Right atrium auricular region (tissue), 2 donors: Measurements from ENCODE around the gene MGAT4C. TPM values are rescaled to one million over a fixed set of nuclear protein-coding genes. Genes with fewer than 3 reads are reported as not detected.

Source experiments
- DNase-seq: peaks from one replicate; pipeline ENCODE4 v3.0.0-alpha.2; 2019; ENCODE audit warnings: low spot score
- H3K27ac ChIP-seq, 2 donors: fragments of 200-600 bp; sonication (generic); 1 replicate in 1 of 2; 2 replicates in 1 of 2; pipeline ENCODE4 v1.5.1; 2016 to 2019
- H3K27me3 ChIP-seq, 2 donors: fragments of 200-600 bp; sonication (generic); one replicate each; pipeline versions ENCODE4 v1.5.1 to v1.6.0; 2017 to 2019
- H3K36me3 ChIP-seq: fragments of 200-600 bp; sonication (generic); one replicate; pipeline ENCODE4 v1.5.1; 2016
- H3K4me1 ChIP-seq, 2 donors: fragments of 200-600 bp; sonication (generic); one replicate each; pipeline versions ENCODE4 v1.5.1 to v1.6.0; 2017 to 2019
- H3K4me3 ChIP-seq, 2 donors: fragments of 200-600 bp; sonication (generic); 1 replicate in 1 of 2; 2 replicates in 1 of 2; pipeline ENCODE4 v1.5.1; 2017 to 2019; ENCODE audit warnings: mild to moderate bottlenecking in 1 of 2, moderate library complexity in 1 of 2
- H3K9me3 ChIP-seq, 2 donors: fragments of 200-600 bp; sonication (generic); one replicate each; pipeline ENCODE4 v1.5.1; 2019
- total RNA-seq, 2 donors: library from RNA; depleted of rRNA; stranded (reverse); fragments of >200 nt; gene quantifications; one replicate each; pipeline ENCODE4 v1.1.0, GENCODE V29; 2016
- TF ChIP-seq, protein P1 (sequence below), 2 donors: fragments of 200-600 bp; sonication (generic); IDR thresholded peaks; one replicate each; pipeline ENCODE4 v1.5.1; 2019; ENCODE audit warnings: antibody characterized with exemption in 2 of 2

MGAT4C gene
- total RNA-seq, 2 donors from 2014 or later, result 2.1 to 3.2 TPM

DNA sequence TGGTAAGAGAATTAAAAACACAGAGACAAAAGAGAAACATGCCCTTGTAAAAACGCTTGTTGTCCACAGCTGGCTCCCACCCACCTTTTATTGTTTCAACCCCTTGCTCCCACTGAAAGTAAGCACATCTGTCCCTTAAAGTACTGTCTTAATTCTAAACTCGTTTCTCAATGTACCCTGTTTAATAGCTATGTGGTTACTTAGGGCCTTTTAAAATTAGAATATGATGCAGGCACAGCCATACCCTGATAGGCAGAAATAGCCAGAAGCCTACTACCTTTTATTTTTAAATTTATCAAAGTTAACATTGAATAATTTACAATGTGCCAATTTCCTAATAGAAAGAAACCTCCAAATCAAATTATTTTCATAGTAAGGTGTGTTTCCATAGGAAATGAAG lies 4.0 kb upstream of the MGAT4C start:
- Histone ChIP-seq H3K9me3 (no peaks in the 10 kb centered on the region), H3K4me3 (no peak overlapping the region), H3K4me1 (no peaks in the 10 kb centered on the region), H3K27me3 (no peaks in the 10 kb centered on the region), H3K27ac (no peak overlapping the region), H3K36me3 (no peaks in the 10 kb centered on the region)
- no peak for DNase-seq
- TF ChIP-seq, protein P1, sequence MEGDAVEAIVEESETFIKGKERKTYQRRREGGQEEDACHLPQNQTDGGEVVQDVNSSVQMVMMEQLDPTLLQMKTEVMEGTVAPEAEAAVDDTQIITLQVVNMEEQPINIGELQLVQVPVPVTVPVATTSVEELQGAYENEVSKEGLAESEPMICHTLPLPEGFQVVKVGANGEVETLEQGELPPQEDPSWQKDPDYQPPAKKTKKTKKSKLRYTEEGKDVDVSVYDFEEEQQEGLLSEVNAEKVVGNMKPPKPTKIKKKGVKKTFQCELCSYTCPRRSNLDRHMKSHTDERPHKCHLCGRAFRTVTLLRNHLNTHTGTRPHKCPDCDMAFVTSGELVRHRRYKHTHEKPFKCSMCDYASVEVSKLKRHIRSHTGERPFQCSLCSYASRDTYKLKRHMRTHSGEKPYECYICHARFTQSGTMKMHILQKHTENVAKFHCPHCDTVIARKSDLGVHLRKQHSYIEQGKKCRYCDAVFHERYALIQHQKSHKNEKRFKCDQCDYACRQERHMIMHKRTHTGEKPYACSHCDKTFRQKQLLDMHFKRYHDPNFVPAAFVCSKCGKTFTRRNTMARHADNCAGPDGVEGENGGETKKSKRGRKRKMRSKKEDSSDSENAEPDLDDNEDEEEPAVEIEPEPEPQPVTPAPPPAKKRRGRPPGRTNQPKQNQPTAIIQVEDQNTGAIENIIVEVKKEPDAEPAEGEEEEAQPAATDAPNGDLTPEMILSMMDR (IDR thresholded peaks at IDR 0.05), result no peak

DNA sequence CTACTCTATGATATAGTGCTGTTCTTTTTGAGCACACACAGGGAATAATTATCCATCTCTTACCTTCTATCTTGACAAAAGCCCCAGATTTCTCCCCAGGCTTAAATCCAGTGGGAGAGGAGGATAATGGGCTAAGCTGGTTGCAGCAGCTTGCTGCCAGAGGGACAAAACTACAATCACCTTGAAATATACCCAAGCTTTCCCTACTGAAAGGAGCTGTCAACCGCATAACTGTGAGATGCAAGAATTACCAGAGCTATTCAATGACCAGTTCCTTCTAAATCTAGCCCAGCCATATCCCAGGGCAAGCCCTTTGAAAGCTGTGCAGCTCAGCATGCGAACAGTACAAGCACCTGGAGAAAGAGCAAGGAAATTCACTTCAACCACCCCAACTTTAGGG lies 943 bp upstream of the MGAT4C start:
- H3K27ac ChIP-seq, result no peak overlapping the region
- no peaks in the 10 kb centered on the region for H3K4me1 ChIP-seq
- no peak overlapping the region for H3K4me3 ChIP-seq
- TF ChIP-seq, protein P1 (IDR thresholded peaks at IDR 0.05), result no peak
- no peaks in the 10 kb centered on the region for H3K27me3 ChIP-seq
- no peaks in the 10 kb centered on the region for H3K9me3 ChIP-seq
- DNase-seq, result no peak
- no peaks in the 10 kb centered on the region for H3K36me3 ChIP-seq

DNA sequence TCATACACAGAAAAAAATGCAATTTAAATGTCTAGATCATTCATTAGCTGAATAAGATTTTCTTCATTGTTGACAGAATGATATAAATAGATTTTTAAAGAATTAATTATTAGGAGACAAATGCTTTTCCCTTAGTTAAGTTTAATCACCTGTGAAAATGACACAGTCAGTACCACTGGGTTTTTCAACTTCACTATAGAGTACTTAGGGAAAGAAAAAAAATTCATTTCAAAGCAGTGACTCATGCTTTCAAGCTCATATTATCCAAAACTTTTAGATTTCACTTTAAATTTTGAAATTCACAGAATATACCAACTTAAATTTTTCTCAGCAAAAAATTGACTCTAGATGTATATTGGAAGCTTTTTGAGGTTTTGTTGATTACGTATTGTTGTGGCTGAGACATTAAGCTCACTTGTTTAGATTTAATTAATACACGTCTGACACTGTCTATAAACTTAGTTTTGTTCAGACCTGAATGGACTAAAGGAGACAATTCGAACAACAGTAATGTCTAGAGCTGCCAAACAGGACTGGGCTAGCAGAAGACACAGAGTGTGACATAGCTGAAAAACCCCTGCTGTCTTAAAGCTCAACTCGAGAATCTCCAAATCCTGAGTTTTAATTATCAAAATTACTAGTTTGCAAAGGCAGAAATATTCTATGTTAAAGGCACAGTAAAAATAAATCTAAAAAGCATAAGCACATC lies 1.6 kb downstream of the MGAT4C start:
- no peak for DNase-seq

DNA sequence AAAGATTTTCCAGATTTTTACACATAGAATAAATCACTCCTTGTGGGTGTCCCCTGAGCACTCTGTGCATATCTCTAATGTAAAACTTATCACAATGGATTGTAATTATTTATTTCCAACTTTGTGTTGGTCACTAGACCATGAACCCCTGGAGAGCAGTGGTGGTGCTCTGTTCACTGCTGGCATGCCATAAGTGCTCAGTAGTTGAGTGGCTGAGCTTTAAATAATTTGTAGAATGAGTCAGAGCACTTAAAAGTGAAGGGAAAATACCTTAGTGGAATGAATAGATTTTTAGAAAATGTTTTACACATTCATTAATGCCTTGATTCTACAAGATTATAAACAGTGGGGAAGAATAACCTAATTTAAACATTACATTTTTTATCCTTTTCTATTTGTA lies 6.3 kb downstream of the MGAT4C start:
- Histone ChIP-seq H3K4me3 (no peak overlapping the region), H3K27me3 (no peaks in the 10 kb centered on the region), H3K4me1 (no peaks in the 10 kb centered on the region), H3K9me3 (no peaks in the 10 kb centered on the region), H3K36me3 (no peaks in the 10 kb centered on the region), H3K27ac (no peak overlapping the region)
- DNase-seq, result no peak
- TF ChIP-seq, protein P1 (IDR thresholded peaks at IDR 0.05), result no peak

More for the DNA sequence above, 1.6 kb downstream of the MGAT4C start:
- no peaks in the 10 kb centered on the region for H3K9me3 ChIP-seq
- TF ChIP-seq, protein P1 (IDR thresholded peaks at IDR 0.05), result no peak
- H3K36me3 ChIP-seq, result no peaks in the 10 kb centered on the region
- H3K27me3 ChIP-seq, result no peaks in the 10 kb centered on the region
- no peak overlapping the region for H3K27ac ChIP-seq
- H3K4me3 ChIP-seq, result no peak overlapping the region
- H3K4me1 ChIP-seq, result no peaks in the 10 kb centered on the region

DNA sequence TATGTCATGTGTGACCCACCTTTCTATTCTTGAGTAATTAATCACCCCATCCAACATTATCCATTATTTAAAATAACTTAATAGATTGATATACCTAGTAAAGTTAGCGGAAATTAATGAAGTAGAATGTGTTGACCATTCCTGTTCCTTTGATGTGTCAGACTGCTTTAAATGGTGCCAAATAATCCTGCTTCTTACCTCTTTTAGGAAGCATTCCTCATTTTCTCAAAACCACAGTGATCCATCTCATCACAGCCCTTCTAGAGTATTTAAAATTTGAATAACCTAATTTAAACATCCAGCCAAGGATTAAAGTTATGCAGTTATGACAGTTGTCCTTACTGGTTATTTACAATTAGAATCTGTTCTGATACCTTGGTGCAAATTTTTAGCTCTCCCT lies 6.9 kb downstream of the MGAT4C start:
- TF ChIP-seq, protein P1 (IDR thresholded peaks at IDR 0.05), result no peak
- no peaks in the 10 kb centered on the region for H3K4me1 ChIP-seq
- no peak overlapping the region for H3K27ac ChIP-seq
- H3K9me3 ChIP-seq, result no peaks in the 10 kb centered on the region
- no peak for DNase-seq
- H3K36me3 ChIP-seq, result no peaks in the 10 kb centered on the region
- no peak overlapping the region for H3K4me3 ChIP-seq
- H3K27me3 ChIP-seq, result no peaks in the 10 kb centered on the region

DNA sequence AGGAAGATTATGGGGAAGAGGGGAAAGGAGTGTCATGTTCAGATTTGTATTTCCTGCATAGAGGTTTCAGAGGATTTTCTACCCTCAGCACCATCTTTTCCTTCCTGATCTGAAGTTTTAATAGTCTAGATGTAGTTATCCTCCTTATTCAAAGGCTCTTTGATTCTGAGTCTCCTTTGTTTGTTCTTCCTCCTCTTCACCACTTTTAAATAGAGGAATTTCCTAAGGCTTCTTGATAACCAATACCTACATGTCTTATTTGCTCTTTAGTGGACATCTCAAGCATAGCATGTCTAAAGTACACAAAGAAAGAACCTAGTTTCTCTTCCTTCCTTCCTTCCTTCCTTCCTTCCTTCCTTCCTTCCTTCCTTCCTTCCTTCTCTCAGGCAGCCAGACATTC lies 8.3 kb downstream of the MGAT4C start:
- no peak overlapping the region for H3K4me3 ChIP-seq
- no peaks in the 10 kb centered on the region for H3K27me3 ChIP-seq
- TF ChIP-seq, protein P1 (IDR thresholded peaks at IDR 0.05), result no peak

More for the DNA sequence above, 8.3 kb downstream of the MGAT4C start:
- no peaks in the 10 kb centered on the region for H3K36me3 ChIP-seq
- H3K4me1 ChIP-seq, result no peaks in the 10 kb centered on the region
- no peak overlapping the region for H3K27ac ChIP-seq
- H3K9me3 ChIP-seq, result no peaks in the 10 kb centered on the region
- no peak for DNase-seq
